Body of pancreas (tissue), 4 donors: ENCODE measurements around the gene ADD1.

Source experiments
- CTCF ChIP-seq, 7 experiments: fragments of 450-650 bp in 4 of 7; fragments of 200-600 bp in 3 of 7; sonication (generic) in 3 of 7; IDR thresholded peaks; one replicate each; pipeline ENCODE4 v1.5.1; 2016 to 2019; ENCODE audit warnings: antibody characterized with exemption in 7 of 7
- POLR2A ChIP-seq, 3 donors: fragments of 450-650 bp; IDR thresholded peaks; one replicate each; pipeline ENCODE4 v1.6.1; 2016; ENCODE audit warnings: antibody characterized with exemption in 3 of 3, mild to moderate bottlenecking in 2 of 3

GRCh38 chr4:2858451-2859217, 15.0 kb downstream of the ADD1 start:
- TF ChIP-seq CTCF (IDR thresholded peaks at IDR 0.05) (no peak), POLR2A (IDR thresholded peaks at IDR 0.05) (no peak)
